T-helper 1 cell (primary cell): ENCODE results near the gene MEOX1.

ENCODE experiments used
- DNase-seq, 5 donors: peaks; one replicate each; pipeline ENCODE4 v3.0.0-alpha.2; 2012 to 2020

The MEOX1 gene

GRCh38 chr17:43652124-43652480 is 9.6 kb downstream of the MEOX1 start:
- DNase-seq, result no peak

GRCh38 chr17:43650471-43650870 is 11.3 kb downstream of the MEOX1 start:
- DNase-seq, result no peak

- no peak for DNase-seq
These were observed 12.8 kb downstream of the MEOX1 start for GRCh38 chr17:43648916-43649315.

- DNase-seq, result peak in 1 of 5 donors; percentile 10
These were observed 15.8 kb downstream of the MEOX1 start for GRCh38 chr17:43645765-43646481.

- DNase-seq, result no peak
These were observed 16.3 kb downstream of the MEOX1 start for GRCh38 chr17:43645450-43645764.

- no peak for DNase-seq
These were observed 17.6 kb downstream of the MEOX1 start for GRCh38 chr17:43644081-43644480.

- DNase-seq, result no peak
These were observed 20.3 kb downstream of the MEOX1 start for GRCh38 chr17:43641416-43641815.

- DNase-seq, result no peak
These were observed 21.1 kb downstream of the MEOX1 start for GRCh38 chr17:43640491-43641252.

GRCh38 chr17:43637563-43638323 is 24.0 kb downstream of the MEOX1 start:
- DNase-seq, result no peak

GRCh38 chr17:43636426-43636825 is 25.3 kb downstream of the MEOX1 start:
- DNase-seq, result no peak

GRCh38 chr17:43634591-43635125 is 27.1 kb downstream of the MEOX1 start:
- DNase-seq, result no peak

- DNase-seq, result no peak
These were observed 29.5 kb downstream of the MEOX1 start for GRCh38 chr17:43632221-43632620.

GRCh38 chr17:43631429-43631828 is 30.3 kb downstream of the MEOX1 start:
- DNase-seq, result no peak

GRCh38 chr17:43628089-43628650 is 33.6 kb downstream of the MEOX1 start:
- no peak for DNase-seq

- DNase-seq, result no peak
These were observed 34.1 kb downstream of the MEOX1 start for GRCh38 chr17:43627653-43628052.

- DNase-seq, result no peak
These were observed 35.7 kb downstream of the MEOX1 start for GRCh38 chr17:43626023-43626422.

GRCh38 chr17:43625606-43626005 is 36.1 kb downstream of the MEOX1 start:
- no peak for DNase-seq

- DNase-seq, result no peak
These were observed 41.1 kb downstream of the MEOX1 start for GRCh38 chr17:43620581-43620980.

GRCh38 chr17:43620147-43620546 is 41.6 kb downstream of the MEOX1 start:
- no peak for DNase-seq

GRCh38 chr17:43619705-43620104 is 42.0 kb downstream of the MEOX1 start:
- no peak for DNase-seq

- DNase-seq, result no peak
These were observed 43.4 kb downstream of the MEOX1 start for GRCh38 chr17:43618276-43618675.

- DNase-seq, result no peak
These were observed 44.9 kb downstream of the MEOX1 start for GRCh38 chr17:43616852-43617251.

GRCh38 chr17:43616421-43616820 is 45.3 kb downstream of the MEOX1 start:
- DNase-seq, result no peak
